Measurements from ENCODE around the gene FBLN5. TPM values are rescaled to one million over a fixed set of nuclear protein-coding genes. Genes with fewer than 3 reads are reported as not detected.

Gene FBLN5
- total and polyA plus RNA-seq, 2 of the 4 experiments (the other 2 are of a cell fraction) = 10.6 to 76.4 TPM

DNA sequence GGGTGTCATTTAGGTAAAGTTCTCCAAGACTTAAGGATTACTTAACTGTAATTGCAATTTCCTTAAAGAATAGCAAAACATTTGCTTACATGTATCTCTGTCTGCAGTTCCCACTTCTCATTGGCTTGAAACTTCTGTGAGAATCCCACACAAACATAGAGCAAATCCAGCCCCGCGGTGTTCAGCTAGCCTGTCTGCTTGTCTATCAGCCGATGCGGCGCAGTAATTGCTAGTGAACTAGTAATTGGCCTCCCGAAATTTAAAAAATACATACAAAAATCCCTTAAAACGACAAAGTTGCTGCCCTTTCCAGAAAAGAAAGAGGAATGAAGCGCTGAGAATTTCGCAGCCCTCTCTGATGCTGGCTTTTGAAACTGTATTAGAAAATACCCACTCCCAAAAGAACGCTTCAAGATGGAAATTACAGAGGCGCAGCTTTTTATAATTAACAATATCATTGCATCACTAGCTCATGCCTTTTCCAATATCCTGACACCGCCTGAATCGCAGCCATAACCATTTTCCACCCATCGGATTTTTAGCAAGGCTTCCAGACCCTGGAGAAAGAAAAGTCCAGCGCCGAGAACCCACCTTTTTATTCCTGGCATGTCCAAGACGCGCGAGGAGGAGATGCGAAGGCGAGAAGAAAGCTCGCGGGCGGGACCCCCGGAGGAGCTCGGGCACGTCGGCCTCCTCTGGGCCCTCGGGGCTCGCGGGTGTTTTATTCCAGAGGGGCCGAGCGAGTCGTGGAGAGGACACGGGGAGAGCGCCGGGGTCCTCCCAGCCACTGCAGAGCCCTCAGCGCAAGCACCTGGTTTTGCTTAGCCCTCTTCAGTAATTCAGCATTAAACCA is 646 bp downstream of the FBLN5 start:
- ChIA-PET CTCF (interaction anchor here (0.5 to 3.4 kb wide), 4 partner anchors 17 to 50 kb away, joined by 3 to 19 read pairs (median 4); no protein-coding TSS in a partner anchor), POLR2A (ENCODE audit: unreplicated experiment) (interaction anchor here (0.6 to 0.7 kb wide), 3 partner anchors 29 to 56 kb away, joined by 3 to 10 read pairs (median 3); no protein-coding TSS in a partner anchor)
- Histone ChIP-seq H3K36me3 (ENCODE audit: control insufficient read depth, insufficient read depth, low read length) (peaks cover 5% of the 10 kb centered on the region; the same call in 1 of the 2 replicates), H3K14ac (replicated peaks; ENCODE audit: low read depth, low read length) (peak overlapping the region; percentile 84), H3K4ac (ENCODE audit: low read depth, low read length) (peak overlapping the region; percentile 72), H3K27me3 (ENCODE audit: control insufficient read depth, insufficient read depth, low read length) (no peaks in the 10 kb centered on the region), H2AK9ac (replicated peaks; ENCODE audit: low read depth, low read length, poor library complexity) (peak overlapping the region; percentile 51), H2AFZ (replicated peaks; ENCODE audit: low read length, poor library complexity) (peak overlapping the region; percentile 92), H3K79me1 (ENCODE audit: low read depth in 1 of 2, low read length in 2 of 2) (peaks cover 12 to 42% of the 10 kb centered on the region in 2 experiments), H2BK20ac (ENCODE audit: low read depth, low read length) (peak overlapping the region; percentile 33; the same call in 1 of the 2 replicates), H3K9me1 (ENCODE audit: insufficient read depth, low read length) (peaks cover 5% of the 10 kb centered on the region), H4K20me1 (ENCODE audit: insufficient read depth, low read length) (peaks cover 23% of the 10 kb centered on the region), H2BK5ac (ENCODE audit: low read depth, low read length, poor library complexity, severe bottlenecking) (peak overlapping the region; percentile 86), H3K23ac (ENCODE audit: low read depth, low read length) (peak overlapping the region; percentile 68), H2BK15ac (ENCODE audit: low read depth, low read length) (peak overlapping the region; percentile 40; the same call in 2 of the 3 replicates), H2BK120ac (ENCODE audit: low read depth, low read length) (peak overlapping the region; percentile 82), H4K91ac (ENCODE audit: insufficient read depth, low read depth, low read length) (peak overlapping the region; percentile 88), H2AK5ac (ENCODE audit: low read depth, low read length) (no peak overlapping the region), H3K4me3 (ENCODE audit: insufficient read depth, low read depth, low read length) (peak overlapping the region; percentile 72), H3K18ac (ENCODE audit: low read depth, low read length) (peak overlapping the region; percentile 75), H3K27ac (ENCODE audit: insufficient read depth, low read length) (peak overlapping the region; percentile 91), H3K9me3 (ENCODE audit: control insufficient read depth, insufficient read depth, low read length) (no peaks in the 10 kb centered on the region), H3K4me2 (ENCODE audit: low read depth, low read length) (peak overlapping the region; percentile 87), H3K9ac (ENCODE audit: low read depth, low read length) (peak overlapping the region; percentile 89), H3K4me1 (ENCODE audit: control insufficient read depth, insufficient read depth, low read length) (peaks cover 6% of the 10 kb centered on the region), H4K8ac (ENCODE audit: low read depth in 2 of 2, low read length in 2 of 2) (peak overlapping the region in 1 of 2 experiments; percentile 53; a peak in 1 of 4 replicates), H3K56ac (ENCODE audit: extremely low read depth, insufficient read depth, low read length) (peak overlapping the region; percentile 83), H4K5ac (ENCODE audit: low read depth, low read length) (peak overlapping the region; percentile 23)
- peak; percentile 47 for TF ChIP-seq POLR2A (IDR thresholded peaks at IDR 0.05; ENCODE audit: low read depth, low read length)
- TF ChIP-seq CHD1 (IDR thresholded peaks at IDR 0.05; ENCODE audit: low read depth, low read length) = no peak
- TF ChIP-seq BHLHE40 (IDR thresholded peaks at IDR 0.05; ENCODE audit: low read depth, low read length) = no peak
- TF ChIP-seq MXI1 (IDR thresholded peaks at IDR 0.05; ENCODE audit: borderline replicate concordance, low read depth, low read length) = peak; percentile 26; the same call in 1 of the 2 replicates
- 0 out of 2 replicates have a peak, but pooled peaks have one; percentile 12 for TF ChIP-seq CEBPB (IDR thresholded peaks at IDR 0.05; ENCODE audit: low read depth, low read length)
- dilution Hi-C loops (cut with HindIII; ENCODE audit: low sequenced_read_pairs, unreplicated experiment) (no loop called here), intact Hi-C loops (cut with micrococcal nuclease) (loop anchor here (1.0 to 10.0 kb wide), 3 partner anchors 50 to 435 kb away; partner anchors contain the start of genes ATXN3 and PPP4R3A), in situ Hi-C loops (cut with MboI; ENCODE audit: low sequenced_read_pairs) (no loop called here)
- ATAC-seq (ENCODE audit: low read depth) (no peak), DNase-seq (peak; percentile 41)
- WGBS, 2 experiments (ENCODE audit: extremely low coverage in 2 of 2, insufficient read length in 1 of 2) = 0% methylated on average over 13 of the region's 38 CpGs; no CpG with 5 or more reads in 1 of the 2 experiments
- BruUV-seq (replicated peaks) = TSS peak; percentile 60

Measured in IMR-90 (cell line).